Vagina (tissue), 2 donors: ENCODE data around the gene TUBA1A. TPM values are rescaled to one million over a fixed set of nuclear protein-coding genes. Genes with fewer than 3 reads are reported as not detected.
A peak's percentile ranks its signal among the peaks of the same experiment; 100 is the strongest.

Source experiments
- DNase-seq, 2 donors: peaks; one replicate each; pipeline ENCODE4 v3.0.0-alpha.2; 2017; ENCODE audit errors: extremely low spot score in 2 of 2
- H3K27ac ChIP-seq: fragments of 200-600 bp; sonication (generic); one replicate; pipeline ENCODE4 v1.5.1; 2019
- H3K27me3 ChIP-seq: fragments of 200-600 bp; sonication (generic); one replicate; pipeline ENCODE4 v1.5.1; 2019
- H3K36me3 ChIP-seq, 2 donors: fragments of 200-600 bp; sonication (generic); one replicate each; pipeline ENCODE4 v1.5.1; 2017 to 2019
- H3K4me1 ChIP-seq: fragments of 200-600 bp; sonication (generic); one replicate; pipeline ENCODE4 v1.5.1; 2019
- H3K4me3 ChIP-seq, 2 donors: fragments of 200-600 bp; sonication (generic); 1 replicate in 1 of 2; 2 replicates in 1 of 2; pipeline ENCODE4 v1.5.1; 2016 to 2019
- H3K9me3 ChIP-seq: fragments of 200-600 bp; sonication (generic); one replicate; pipeline ENCODE4 v1.5.1; 2019
- POLR2A ChIP-seq, 2 donors: fragments of 450-650 bp; IDR thresholded peaks; one replicate each; pipeline ENCODE4 v1.6.1; 2017; ENCODE audit warnings: antibody characterized with exemption in 2 of 2, mild to moderate bottlenecking in 2 of 2, moderate library complexity in 2 of 2
- POLR2AphosphoS5 ChIP-seq, 2 donors: sonication (generic); formaldehyde crosslinking; IDR thresholded peaks; one replicate each; pipeline ENCODE4 v1.9.0; 2017; ENCODE audit warnings: antibody characterized with exemption in 2 of 2, mild to moderate bottlenecking in 2 of 2, low read depth in 1 of 2; ENCODE audit not compliant: insufficient read depth in 1 of 2
- intact Hi-C: fragments of 100-400 bp; cut with DNase I; formaldehyde crosslinking; loops from one replicate; pipeline ENCODE4 v1.15.1; 2023
- total RNA-seq: library from RNA; depleted of rRNA; stranded (reverse); fragments of >200 nt; gene quantifications from one replicate; pipeline ENCODE4 v1.2.3, GENCODE V29; 2016
- TF ChIP-seq, protein P1 (sequence below), 3 experiments: fragments of 450-650 bp in 2 of 3; fragments of 200-600 bp in 1 of 3; sonication (generic) in 1 of 3; IDR thresholded peaks; one replicate each; pipeline ENCODE4 v1.5.1; 2017 to 2019; ENCODE audit warnings: antibody characterized with exemption in 3 of 3, mild to moderate bottlenecking in 2 of 3, moderate library complexity in 2 of 3

TUBA1A gene
- total RNA-seq, 1 donor from 2014 or later: 236 TPM

DNA sequence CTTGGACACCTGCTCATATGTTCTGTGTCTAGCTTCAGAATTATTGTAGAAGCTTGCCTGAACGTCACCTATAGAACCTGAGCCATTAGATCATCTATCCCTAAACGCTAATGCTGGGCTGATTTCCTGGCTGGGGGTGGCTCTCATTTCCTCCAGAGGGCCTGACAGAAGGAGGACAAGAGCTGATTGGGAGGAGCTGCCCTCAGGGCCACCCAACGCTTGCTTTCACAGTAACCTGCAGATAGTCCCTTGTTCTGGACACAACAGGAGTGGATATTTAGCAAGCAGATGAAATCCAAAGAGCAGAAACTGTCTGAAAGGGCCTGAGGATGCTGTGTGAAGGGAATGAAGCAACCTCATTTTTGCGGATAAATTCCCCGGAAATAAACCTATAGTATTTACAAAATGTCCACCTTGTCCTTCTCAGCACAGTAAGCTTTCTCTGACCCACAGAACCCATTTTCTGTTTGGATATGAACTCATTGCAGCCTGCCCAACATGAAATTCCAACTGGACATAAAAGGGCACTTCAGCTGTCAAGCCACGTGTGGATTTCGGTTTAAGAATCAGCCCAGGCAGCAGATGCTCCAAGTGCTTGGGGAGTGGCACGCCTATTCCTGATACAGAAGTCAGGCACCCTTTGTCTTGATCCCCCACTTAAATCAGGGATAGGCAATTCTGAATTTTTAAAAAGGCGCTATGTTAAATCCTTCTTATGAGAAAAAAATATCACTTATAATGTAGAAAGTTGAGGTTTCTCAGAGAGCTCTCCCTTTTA is 43.2 kb upstream of the TUBA1A start:
- peak overlapping the region; percentile 96 for H3K27ac ChIP-seq
- H3K9me3 ChIP-seq: no peaks in the 10 kb centered on the region
- intact Hi-C loops: loop anchor here (5.0 to 10.0 kb wide), 2 partner anchors 45 to 137 kb away; partner anchors contain the start of genes DHH and TUBA1A
- no peaks in the 10 kb centered on the region for H3K36me3 ChIP-seq
- TF ChIP-seq POLR2A (IDR thresholded peaks at IDR 0.05) (no peak), POLR2AphosphoS5 (IDR thresholded peaks at IDR 0.05; ENCODE audit: insufficient read depth in 1 of 2, low read depth in 1 of 2) (no peak)
- TF ChIP-seq, protein P1, sequence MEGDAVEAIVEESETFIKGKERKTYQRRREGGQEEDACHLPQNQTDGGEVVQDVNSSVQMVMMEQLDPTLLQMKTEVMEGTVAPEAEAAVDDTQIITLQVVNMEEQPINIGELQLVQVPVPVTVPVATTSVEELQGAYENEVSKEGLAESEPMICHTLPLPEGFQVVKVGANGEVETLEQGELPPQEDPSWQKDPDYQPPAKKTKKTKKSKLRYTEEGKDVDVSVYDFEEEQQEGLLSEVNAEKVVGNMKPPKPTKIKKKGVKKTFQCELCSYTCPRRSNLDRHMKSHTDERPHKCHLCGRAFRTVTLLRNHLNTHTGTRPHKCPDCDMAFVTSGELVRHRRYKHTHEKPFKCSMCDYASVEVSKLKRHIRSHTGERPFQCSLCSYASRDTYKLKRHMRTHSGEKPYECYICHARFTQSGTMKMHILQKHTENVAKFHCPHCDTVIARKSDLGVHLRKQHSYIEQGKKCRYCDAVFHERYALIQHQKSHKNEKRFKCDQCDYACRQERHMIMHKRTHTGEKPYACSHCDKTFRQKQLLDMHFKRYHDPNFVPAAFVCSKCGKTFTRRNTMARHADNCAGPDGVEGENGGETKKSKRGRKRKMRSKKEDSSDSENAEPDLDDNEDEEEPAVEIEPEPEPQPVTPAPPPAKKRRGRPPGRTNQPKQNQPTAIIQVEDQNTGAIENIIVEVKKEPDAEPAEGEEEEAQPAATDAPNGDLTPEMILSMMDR (IDR thresholded peaks at IDR 0.05): no peak
- H3K4me3 ChIP-seq: no peak overlapping the region
- no peaks in the 10 kb centered on the region for H3K27me3 ChIP-seq
- DNase-seq: no peak
- H3K4me1 ChIP-seq: peaks cover 24% of the 10 kb centered on the region

DNA sequence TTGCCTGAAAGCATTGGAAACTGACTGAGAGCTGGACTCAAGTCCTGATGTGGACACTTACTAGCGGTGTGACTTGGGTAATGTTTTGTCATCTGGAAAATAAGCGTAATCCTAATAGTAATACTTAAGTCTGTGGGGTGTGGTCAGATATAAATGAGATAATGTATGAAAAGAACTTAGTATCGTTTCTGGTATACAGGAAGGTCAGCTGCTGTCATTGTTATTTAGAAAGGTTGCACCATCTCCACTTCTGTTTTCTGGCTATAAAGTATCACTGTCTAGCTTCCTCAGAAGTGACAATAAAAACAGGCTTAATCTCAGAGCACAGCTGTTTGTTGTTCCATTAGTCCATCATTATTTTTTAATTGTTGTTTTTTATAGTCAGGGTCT is 41.9 kb upstream of the TUBA1A start:
- Histone ChIP-seq H3K4me1 (peaks cover 24% of the 10 kb centered on the region), H3K36me3 (no peaks in the 10 kb centered on the region), H3K9me3 (no peaks in the 10 kb centered on the region), H3K27ac (no peak overlapping the region), H3K27me3 (no peaks in the 10 kb centered on the region), H3K4me3 (no peak overlapping the region)
- intact Hi-C loops: loop anchor here (5.0 to 10.0 kb wide), 2 partner anchors 43 to 136 kb away; partner anchors contain the start of genes DHH and TUBA1A
- no peak for DNase-seq
- TF ChIP-seq POLR2A (IDR thresholded peaks at IDR 0.05) (no peak), POLR2AphosphoS5 (IDR thresholded peaks at IDR 0.05; ENCODE audit: insufficient read depth in 1 of 2, low read depth in 1 of 2) (no peak)
- TF ChIP-seq, protein P1 (IDR thresholded peaks at IDR 0.05): no peak

DNA sequence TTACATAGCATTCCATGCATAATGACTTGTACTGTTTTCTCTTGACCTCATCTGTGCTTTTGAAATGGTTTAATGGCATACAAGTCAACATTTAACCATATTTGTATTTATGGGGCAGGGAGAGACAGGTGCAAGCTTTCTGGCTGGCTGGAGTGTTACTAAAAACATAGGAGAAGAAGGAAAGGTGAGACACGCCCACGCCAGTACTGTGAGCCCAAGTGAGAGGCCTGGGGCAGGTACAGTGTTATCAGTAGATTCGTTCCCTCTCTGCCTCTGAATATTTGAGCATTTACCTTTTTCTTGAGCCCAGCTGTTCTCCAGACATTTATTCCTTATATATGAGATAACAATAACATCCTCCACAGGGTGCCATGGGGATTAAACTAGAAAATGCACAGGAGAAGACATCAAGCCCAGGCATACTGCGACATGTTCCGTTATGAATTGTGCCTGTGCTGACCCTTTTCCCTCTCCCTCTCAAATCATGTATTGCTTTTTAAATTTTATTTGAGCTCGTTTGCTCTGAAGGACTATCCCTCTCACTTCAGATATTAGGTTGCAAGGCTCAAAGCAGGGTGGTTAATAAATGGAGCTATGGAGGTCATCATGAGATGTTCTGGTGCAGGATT is 41.4 kb upstream of the TUBA1A start:
- Histone ChIP-seq H3K36me3 (no peaks in the 10 kb centered on the region), H3K27ac (no peak overlapping the region), H3K9me3 (no peaks in the 10 kb centered on the region), H3K27me3 (no peaks in the 10 kb centered on the region), H3K4me1 (peaks cover 24% of the 10 kb centered on the region), H3K4me3 (no peak overlapping the region)
- intact Hi-C loops: loop anchor here (5.0 to 10.0 kb wide), 2 partner anchors 43 to 135 kb away; partner anchors contain the start of genes DHH and TUBA1A
- TF ChIP-seq, protein P1 (IDR thresholded peaks at IDR 0.05): no peak
- TF ChIP-seq POLR2A (IDR thresholded peaks at IDR 0.05): no peak
- no peak for TF ChIP-seq POLR2AphosphoS5 (IDR thresholded peaks at IDR 0.05; ENCODE audit: insufficient read depth in 1 of 2, low read depth in 1 of 2)
- no peak for DNase-seq

DNA sequence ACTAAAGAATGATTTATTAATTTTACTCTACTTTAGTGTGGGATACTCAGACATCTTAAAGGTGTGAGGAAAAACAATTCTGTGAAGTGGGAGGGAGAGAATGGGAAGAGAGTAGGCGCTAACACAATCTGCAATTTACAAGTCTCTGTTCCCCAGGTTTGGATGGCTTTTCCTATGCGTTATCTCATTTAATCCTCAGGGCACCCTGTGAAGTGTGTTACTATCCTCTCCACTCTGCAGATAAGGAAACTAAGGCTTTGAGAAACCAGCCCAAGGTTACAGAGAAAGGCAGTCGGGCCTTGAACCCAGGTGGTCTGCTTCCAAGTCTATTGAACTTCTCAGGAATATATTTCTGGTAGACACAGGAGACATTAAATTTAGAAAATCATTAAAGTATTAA is 39.8 kb upstream of the TUBA1A start:
- Histone ChIP-seq H3K27ac (no peak overlapping the region), H3K4me3 (no peak overlapping the region), H3K9me3 (no peaks in the 10 kb centered on the region), H3K36me3 (no peaks in the 10 kb centered on the region), H3K27me3 (no peaks in the 10 kb centered on the region), H3K4me1 (peaks cover 17% of the 10 kb centered on the region)
- intact Hi-C loops: no loop called here
- TF ChIP-seq POLR2AphosphoS5 (IDR thresholded peaks at IDR 0.05; ENCODE audit: insufficient read depth in 1 of 2, low read depth in 1 of 2): no peak
- no peak for TF ChIP-seq POLR2A (IDR thresholded peaks at IDR 0.05)
- TF ChIP-seq, protein P1 (IDR thresholded peaks at IDR 0.05): no peak
- DNase-seq: no peak

DNA sequence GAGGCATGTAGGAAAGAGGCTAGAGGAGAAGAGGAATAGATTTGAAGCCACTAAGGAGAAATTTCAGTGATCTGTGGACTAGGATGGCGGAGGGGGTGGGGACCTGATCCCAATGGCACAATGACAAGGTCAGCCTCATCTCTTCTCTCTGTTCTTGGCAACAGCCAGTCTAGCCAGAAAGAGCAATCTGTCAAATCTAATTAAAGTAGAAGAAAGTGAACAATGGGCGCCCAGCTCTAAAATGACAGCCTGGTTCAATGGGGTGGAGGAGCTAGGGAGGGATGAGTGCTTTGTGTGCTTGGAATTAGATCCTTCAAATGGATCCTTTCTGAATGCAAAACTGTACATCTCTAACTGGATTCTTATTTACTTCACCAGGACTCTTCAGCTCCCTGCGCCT is 38.8 kb upstream of the TUBA1A start:
- intact Hi-C loops: no loop called here
- DNase-seq: no peak
- H3K36me3 ChIP-seq: no peaks in the 10 kb centered on the region
- no peaks in the 10 kb centered on the region for H3K9me3 ChIP-seq
- H3K27ac ChIP-seq: no peak overlapping the region
- TF ChIP-seq, protein P1 (IDR thresholded peaks at IDR 0.05): no peak
- TF ChIP-seq POLR2A (IDR thresholded peaks at IDR 0.05): no peak
- TF ChIP-seq POLR2AphosphoS5 (IDR thresholded peaks at IDR 0.05; ENCODE audit: insufficient read depth in 1 of 2, low read depth in 1 of 2): no peak
- no peaks in the 10 kb centered on the region for H3K27me3 ChIP-seq
- no peak overlapping the region for H3K4me3 ChIP-seq
- peaks cover 9% of the 10 kb centered on the region for H3K4me1 ChIP-seq
